Mesenchymal stem cell (in vitro differentiated cells and primary cell): ENCODE data around the gene CDK14.
A peak's percentile ranks its signal among the peaks of the same experiment; 100 is the strongest.

Experiments used
- DNase-seq: peaks from one replicate; pipeline ENCODE4 v3.0.0-alpha.2; 2013
- H2AFZ ChIP-seq: one replicate; pipeline ENCODE4 v1.6.1; 2013; ENCODE audit warnings: low read depth, mild to moderate bottlenecking, control low read depth, inconsistent platforms, low read length, moderate library complexity
- H2AK5ac ChIP-seq: 2 replicates; pipeline ENCODE4 v1.6.1; 2013; ENCODE audit warnings: low read length, moderate library complexity, mild to moderate bottlenecking, inconsistent platforms; ENCODE audit not compliant: severe bottlenecking
- H2BK120ac ChIP-seq: one replicate; pipeline ENCODE4 v1.6.1; 2013; ENCODE audit warnings: low read depth, mild to moderate bottlenecking, inconsistent platforms, low read length, moderate library complexity
- H2BK12ac ChIP-seq, 2 experiments: one replicate each; pipeline ENCODE4 v1.6.1; 2013; ENCODE audit warnings: inconsistent platforms in 2 of 2, low read length in 2 of 2, mild to moderate bottlenecking in 2 of 2, moderate library complexity in 2 of 2, control low read depth in 1 of 2
- H2BK15ac ChIP-seq: one replicate; pipeline ENCODE4 v1.6.1; 2013; ENCODE audit warnings: mild to moderate bottlenecking, low read depth, inconsistent platforms; ENCODE audit not compliant: poor library complexity, severe bottlenecking
- H2BK5ac ChIP-seq: 2 replicates; pipeline ENCODE4 v1.6.1; 2013; ENCODE audit warnings: low read depth, mild to moderate bottlenecking, low read length, control low read depth, inconsistent platforms; ENCODE audit not compliant: poor library complexity, severe bottlenecking
- H3K14ac ChIP-seq, 2 experiments: one replicate each; pipeline ENCODE4 v1.6.1; 2013; ENCODE audit warnings: inconsistent platforms in 2 of 2, low read length in 2 of 2, control low read depth in 1 of 2, mild to moderate bottlenecking in 1 of 2, moderate library complexity in 1 of 2
- H3K18ac ChIP-seq, 2 experiments: one replicate each; pipeline ENCODE4 v1.6.1; 2013; ENCODE audit warnings: inconsistent platforms in 2 of 2, low read length in 2 of 2, control low read depth in 1 of 2, low read depth in 1 of 2, mild to moderate bottlenecking in 1 of 2
- H3K23ac ChIP-seq, 2 experiments: one replicate each; pipeline ENCODE4 v1.6.1; 2013; ENCODE audit warnings: inconsistent platforms in 2 of 2, low read length in 2 of 2, mild to moderate bottlenecking in 2 of 2, moderate library complexity in 2 of 2, control low read depth in 1 of 2
- H3K27ac ChIP-seq: 2 replicates; pipeline ENCODE4 v1.5.1; 2013; ENCODE audit warnings: mild to moderate bottlenecking, moderate library complexity, low read length, control low read depth, inconsistent platforms; ENCODE audit not compliant: poor library complexity, severe bottlenecking
- H3K27me3 ChIP-seq, 2 experiments: 2 replicates each; pipeline versions ENCODE4 v1.6.1 to v1.7.0; 2013; ENCODE audit warnings: low read length in 2 of 2, mild to moderate bottlenecking in 2 of 2, moderate library complexity in 2 of 2, control low read depth in 1 of 2, inconsistent platforms in 1 of 2; ENCODE audit not compliant: control insufficient read depth in 1 of 2, insufficient read depth in 1 of 2
- H3K36me3 ChIP-seq, 2 experiments: 2 replicates each; pipeline versions ENCODE4 v1.6.1 to v1.7.0; 2013; ENCODE audit warnings: low read length in 2 of 2, control low read depth in 1 of 2, inconsistent platforms in 1 of 2, low read depth in 1 of 2, mild to moderate bottlenecking in 1 of 2; ENCODE audit not compliant: insufficient read depth in 2 of 2, control insufficient read depth in 1 of 2
- H3K4ac ChIP-seq, 2 experiments: one replicate each; pipeline ENCODE4 v1.6.1; 2013; ENCODE audit warnings: inconsistent platforms in 2 of 2, low read length in 2 of 2, mild to moderate bottlenecking in 2 of 2, moderate library complexity in 2 of 2, control low read depth in 1 of 2, low read depth in 1 of 2
- H3K4me1 ChIP-seq: 2 replicates; pipeline ENCODE4 v1.6.1; 2013; ENCODE audit warnings: low read depth, low read length, control low read depth; ENCODE audit not compliant: control insufficient read depth, insufficient read depth
- H3K4me2 ChIP-seq: 2 replicates; pipeline ENCODE4 v1.6.1; 2013; ENCODE audit warnings: low read length, mild to moderate bottlenecking, inconsistent platforms; ENCODE audit not compliant: poor library complexity, severe bottlenecking
- H3K4me3 ChIP-seq, 2 experiments: 2 replicates each; pipeline versions ENCODE4 v1.5.1 to v1.7.0; 2013; ENCODE audit warnings: low read length in 2 of 2, mild to moderate bottlenecking in 2 of 2, control low read depth in 1 of 2, low read depth in 1 of 2; ENCODE audit not compliant: insufficient read depth in 1 of 2
- H3K79me1 ChIP-seq: replicated peaks from 2 replicates; pipeline ENCODE4 v1.6.1; 2013; ENCODE audit warnings: mild to moderate bottlenecking, control low read depth, low read length, inconsistent platforms; ENCODE audit not compliant: poor library complexity, severe bottlenecking
- H3K9ac ChIP-seq: 2 replicates; pipeline ENCODE4 v1.7.0; 2013; ENCODE audit warnings: mild to moderate bottlenecking, low read length, moderate library complexity
- H3K9me3 ChIP-seq: 2 replicates; pipeline ENCODE4 v1.7.0; 2013; ENCODE audit warnings: mild to moderate bottlenecking, low read length; ENCODE audit not compliant: control insufficient read depth
- H4K8ac ChIP-seq: one replicate; pipeline ENCODE4 v1.6.1; 2013; ENCODE audit warnings: inconsistent platforms, mild to moderate bottlenecking, low read length, moderate library complexity
- H4K91ac ChIP-seq: one replicate; pipeline ENCODE4 v1.6.1; 2013; ENCODE audit warnings: mild to moderate bottlenecking, low read length, inconsistent platforms
- WGBS: methylation state at CpG from one replicate; pipeline ENCODE4 v1.1.7; 2013; ENCODE audit warnings: mixed read lengths; 5-methylcytosine and 5-hydroxymethylcytosine counted together

Gene CDK14

GRCh38 chr7:90772410-90772809 is 176.3 kb downstream of the CDK14 start:
- no peak overlapping the region for H3K4me2 ChIP-seq
- no peak overlapping the region for H4K91ac ChIP-seq
- H3K23ac ChIP-seq = no peak overlapping the region
- H4K8ac ChIP-seq = no peak overlapping the region
- peaks cover 0 to 10% of the 10 kb centered on the region in 2 experiments for H3K36me3 ChIP-seq
- H3K4ac ChIP-seq = no peak overlapping the region
- H3K14ac ChIP-seq = no peak overlapping the region
- no peaks in the 10 kb centered on the region for H3K27me3 ChIP-seq
- DNase-seq = no peak
- H3K9ac ChIP-seq = no peak overlapping the region
- peaks cover 14% of the 10 kb centered on the region for H3K79me1 ChIP-seq
- H2AFZ ChIP-seq = no peak overlapping the region
- H3K4me1 ChIP-seq = peaks cover 3% of the 10 kb centered on the region
- H2BK12ac ChIP-seq = no peak overlapping the region
- no peak overlapping the region for H2BK5ac ChIP-seq
- no peak overlapping the region for H3K27ac ChIP-seq
- peaks cover 10% of the 10 kb centered on the region for H3K9me3 ChIP-seq
- H3K18ac ChIP-seq = no peak overlapping the region
- H2BK15ac ChIP-seq = no peak overlapping the region
- H2BK120ac ChIP-seq = no peak overlapping the region
- no peak overlapping the region for H3K4me3 ChIP-seq
- no peak overlapping the region for H2AK5ac ChIP-seq
- 93% methylated on average over 6 of the region's 6 CpGs for WGBS

GRCh38 chr7:90773269-90773668 is 177.1 kb downstream of the CDK14 start:
- Histone ChIP-seq H3K9me3 (peaks cover 10% of the 10 kb centered on the region), H3K4ac (no peak overlapping the region), H3K27me3 (no peaks in the 10 kb centered on the region), H3K14ac (no peak overlapping the region), H3K4me3 (no peak overlapping the region), H3K4me2 (no peak overlapping the region), H4K91ac (no peak overlapping the region), H2BK12ac (no peak overlapping the region), H3K9ac (no peak overlapping the region), H2BK5ac (no peak overlapping the region), H4K8ac (no peak overlapping the region), H3K18ac (no peak overlapping the region), H2AK5ac (no peak overlapping the region), H3K27ac (no peak overlapping the region), H3K79me1 (peaks cover 17% of the 10 kb centered on the region), H2BK15ac (no peak overlapping the region), H3K23ac (no peak overlapping the region), H2AFZ (no peak overlapping the region), H2BK120ac (no peak overlapping the region), H3K4me1 (peaks cover 3% of the 10 kb centered on the region), H3K36me3 (peaks cover 0 to 10% of the 10 kb centered on the region in 2 experiments)
- no peak for DNase-seq
- 94% methylated on average over 2 of the region's 3 CpGs for WGBS

- Histone ChIP-seq H3K14ac (no peak overlapping the region), H3K27ac (no peak overlapping the region), H3K27me3 (no peaks in the 10 kb centered on the region), H3K4ac (no peak overlapping the region), H3K9me3 (peaks cover 10% of the 10 kb centered on the region), H3K36me3 (peaks cover 0 to 10% of the 10 kb centered on the region in 2 experiments), H3K23ac (no peak overlapping the region), H4K8ac (no peak overlapping the region), H3K4me1 (peaks cover 3% of the 10 kb centered on the region), H2BK5ac (no peak overlapping the region), H3K4me2 (no peak overlapping the region), H3K9ac (peak overlapping the region; percentile 49), H2BK15ac (no peak overlapping the region), H2AFZ (no peak overlapping the region), H2BK120ac (no peak overlapping the region), H2BK12ac (no peak overlapping the region), H2AK5ac (no peak overlapping the region), H3K18ac (no peak overlapping the region), H3K79me1 (peaks cover 16% of the 10 kb centered on the region), H3K4me3 (no peak overlapping the region), H4K91ac (no peak overlapping the region)
- no peak for DNase-seq
- WGBS = 100% methylated on average over 2 of the region's 3 CpGs
Measured at GRCh38 chr7:90774706-90775105, 178.6 kb downstream of the CDK14 start.

DNA sequence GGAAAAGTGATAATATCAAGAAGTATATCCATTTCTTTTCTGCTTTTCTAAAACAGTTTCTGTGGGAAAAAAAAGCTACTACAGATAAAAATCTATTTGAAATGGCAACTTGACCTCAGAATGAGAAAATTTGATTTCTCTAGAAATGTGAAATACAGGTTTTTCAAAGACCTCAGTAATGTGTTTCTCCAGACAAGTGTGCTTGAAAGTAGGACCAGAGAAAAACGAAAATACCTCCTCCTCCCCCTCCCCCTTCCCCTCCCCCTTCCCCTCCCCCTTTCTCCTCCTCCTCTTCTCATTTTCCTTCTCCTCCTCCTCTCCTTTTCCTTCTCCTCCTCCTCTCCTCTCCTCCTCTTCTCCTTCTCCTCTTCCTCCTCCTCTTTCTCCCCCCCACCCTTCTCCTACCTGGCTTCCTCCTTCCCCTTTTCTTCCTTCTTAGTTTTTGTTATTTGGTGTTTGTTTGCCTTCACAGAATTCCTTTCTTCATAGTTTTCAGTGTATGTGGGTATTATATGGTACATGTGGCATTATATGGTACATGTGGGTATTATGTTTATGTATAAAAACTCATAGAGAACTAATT is 179.4 kb downstream of the CDK14 start:
- H2BK15ac ChIP-seq = no peak overlapping the region
- peak overlapping the region; percentile 49 for H3K9ac ChIP-seq
- no peaks in the 10 kb centered on the region for H3K27me3 ChIP-seq
- H2BK120ac ChIP-seq = no peak overlapping the region
- no peak overlapping the region for H2AFZ ChIP-seq
- DNase-seq = no peak
- H3K18ac ChIP-seq = no peak overlapping the region
- no peak overlapping the region for H3K23ac ChIP-seq
- H3K4ac ChIP-seq = no peak overlapping the region
- H2BK5ac ChIP-seq = no peak overlapping the region
- no peak overlapping the region for H3K4me3 ChIP-seq
- peaks cover 0 to 10% of the 10 kb centered on the region in 2 experiments for H3K36me3 ChIP-seq
- H4K8ac ChIP-seq = no peak overlapping the region
- no peak overlapping the region for H3K14ac ChIP-seq
- no peak overlapping the region for H3K27ac ChIP-seq
- H3K79me1 ChIP-seq = peaks cover 16% of the 10 kb centered on the region
- peaks cover 3% of the 10 kb centered on the region for H3K4me1 ChIP-seq
- H3K9me3 ChIP-seq = peaks cover 10% of the 10 kb centered on the region
- WGBS = 70% methylated on average over 1 of the region's 1 CpG
- no peak overlapping the region for H4K91ac ChIP-seq
- no peak overlapping the region for H2AK5ac ChIP-seq
- no peak overlapping the region for H2BK12ac ChIP-seq
- no peak overlapping the region for H3K4me2 ChIP-seq
